Fibroblast of lung (primary cell): Measurements from ENCODE around the gene TBX20. TPM values are rescaled to one million over a fixed set of nuclear protein-coding genes. Genes with fewer than 3 reads are reported as not detected.

ENCODE experiments used
- DNase-seq, 2 donors: peaks; one replicate each; pipeline versions ENCODE4 v3.0.0 to v3.0.0-alpha.2; 2010; ENCODE audit warnings: low read depth in 2 of 2
- H2AFZ ChIP-seq: 2 replicates; pipeline ENCODE4 v1.5.1; 2012; ENCODE audit warnings: low read length, control low read depth, inconsistent platforms
- H3K27ac ChIP-seq: 2 replicates; pipeline ENCODE4 v1.5.1; 2011; ENCODE audit warnings: low read length, control low read depth; ENCODE audit not compliant: insufficient read depth
- H3K27me3 ChIP-seq: 2 replicates; pipeline ENCODE4 v1.5.1; 2011; ENCODE audit warnings: mild to moderate bottlenecking, low read length; ENCODE audit not compliant: control insufficient read depth, insufficient read depth
- H3K36me3 ChIP-seq: 2 replicates; pipeline ENCODE4 v1.5.1; 2011; ENCODE audit warnings: low read length; ENCODE audit not compliant: control insufficient read depth, insufficient read depth
- H3K4me1 ChIP-seq: 2 replicates; pipeline ENCODE4 v1.5.1; 2011; ENCODE audit warnings: low read length; ENCODE audit not compliant: control insufficient read depth, insufficient read depth; ENCODE audit errors: extremely low read depth
- H3K4me2 ChIP-seq: 2 replicates; pipeline ENCODE4 v1.5.1; 2011; ENCODE audit warnings: low read length, control low read depth; ENCODE audit not compliant: insufficient read depth; ENCODE audit errors: extremely low read depth
- H3K4me3 ChIP-seq, 4 experiments: fragments of 200-600 bp in 1 of 4; sonication (generic) in 1 of 4; replicated peaks in 1 of 4; 2 replicates each; pipeline ENCODE4 v1.5.1; 2011 to 2016; ENCODE audit warnings: low read length in 4 of 4, low read depth in 3 of 4, mild to moderate bottlenecking in 3 of 4, control low read depth in 2 of 4, inconsistent platforms in 1 of 4, mixed read lengths in 1 of 4; ENCODE audit not compliant: insufficient read depth in 1 of 4; ENCODE audit errors: control extremely low read depth in 1 of 4
- H3K79me2 ChIP-seq: 2 replicates; pipeline ENCODE4 v1.5.1; 2012; ENCODE audit warnings: mild to moderate bottlenecking, low read length, inconsistent platforms; ENCODE audit not compliant: control insufficient read depth, insufficient read depth
- H3K9ac ChIP-seq: 2 replicates; pipeline ENCODE4 v1.5.1; 2011; ENCODE audit warnings: mild to moderate bottlenecking, low read length, control low read depth; ENCODE audit not compliant: insufficient read depth
- H3K9me3 ChIP-seq: 2 replicates; pipeline ENCODE4 v1.5.1; 2012; ENCODE audit warnings: low read depth, low read length; ENCODE audit not compliant: control insufficient read depth, insufficient read depth
- H4K20me1 ChIP-seq: 2 replicates; pipeline ENCODE4 v1.5.1; 2011; ENCODE audit warnings: low read length; ENCODE audit not compliant: control insufficient read depth, insufficient read depth; ENCODE audit errors: extremely low read depth
- CTCF ChIP-seq, 2 donors: IDR thresholded peaks in 1 of 2; conservative IDR thresholded peaks in 1 of 2; 1 replicate in 1 of 2; 2 replicates in 1 of 2; pipeline ENCODE4 v1.5.1; 2011 to 2012; ENCODE audit warnings: low read length in 2 of 2, control low read depth in 1 of 2, inconsistent platforms in 1 of 2, low read depth in 1 of 2, mild to moderate bottlenecking in 1 of 2
- EZH2 ChIP-seq: IDR thresholded peaks from 2 replicates; pipeline ENCODE4 v1.5.1; 2012; ENCODE audit warnings: low read length, control low read depth, mild to moderate bottlenecking; ENCODE audit errors: missing control alignments
- polyA plus RNA-seq, 2 donors: library from polyadenylated mRNA; depleted of rRNA in 1 of 2; stranded (reverse) in 1 of 2; unstranded in 1 of 2; fragments of >200 nt; gene quantifications; 2 replicates each; pipeline ENCODE4 v1.2.1, GENCODE V29; 2011 to 2012; ENCODE audit warnings: missing spikeins in 1 of 2
- total RNA-seq: library from RNA; depleted of rRNA; stranded (reverse); fragments of >200 nt; gene quantifications from 2 replicates; pipeline ENCODE4 v1.2.1, GENCODE V29; 2014

The TBX20 gene
- total and polyA plus RNA-seq, 2 donors (not counting 1 experiment from before 2014, with no cell fraction given): 0.05 TPM; not detected in 1

DNA sequence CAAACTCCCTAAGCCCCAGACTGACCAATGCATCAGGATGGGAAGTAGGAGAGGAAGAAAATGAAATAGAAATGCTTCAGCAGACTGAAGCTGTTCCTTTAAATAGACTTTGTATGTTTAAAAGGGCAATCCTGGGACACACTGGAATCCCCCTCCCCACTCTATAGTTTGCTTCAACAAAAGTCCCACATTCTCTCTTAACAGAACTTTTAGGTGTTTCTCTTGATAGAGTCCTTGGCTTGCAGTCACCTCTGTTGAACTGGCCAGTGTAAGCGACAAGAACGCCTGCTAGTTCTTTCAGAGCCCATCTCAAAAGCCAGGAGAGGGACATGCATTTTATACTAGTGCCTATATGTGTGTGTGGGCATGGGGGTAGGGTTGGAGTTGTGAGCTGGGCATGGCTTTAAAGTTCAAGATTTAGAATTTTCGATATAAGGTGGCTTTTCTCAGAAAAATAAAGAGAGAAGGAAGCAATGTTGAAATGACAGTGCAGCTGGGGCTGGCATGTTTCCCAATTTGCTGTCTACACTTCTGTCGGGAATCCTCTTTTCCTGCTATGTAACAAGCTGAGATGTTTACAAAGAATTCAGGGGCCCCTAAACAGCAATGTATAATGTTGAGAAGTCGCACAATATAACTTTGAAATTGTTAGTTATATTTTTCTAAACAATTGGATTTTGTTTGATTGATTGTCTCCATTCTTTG lies 2.1 kb downstream of the TBX20 start:
- DNase-seq: no peak
- no peaks in the 10 kb centered on the region for H4K20me1 ChIP-seq
- H3K9ac ChIP-seq: no peak overlapping the region
- H3K4me2 ChIP-seq: no peak overlapping the region
- peaks cover 44% of the 10 kb centered on the region for H3K27me3 ChIP-seq
- H2AFZ ChIP-seq: no peak overlapping the region
- no peaks in the 10 kb centered on the region for H3K36me3 ChIP-seq
- no peaks in the 10 kb centered on the region for H3K79me2 ChIP-seq
- H3K9me3 ChIP-seq: no peaks in the 10 kb centered on the region
- no peak overlapping the region for H3K4me3 ChIP-seq
- TF ChIP-seq CTCF (conservative IDR thresholded peaks at IDR 0.05 in 1 of 2, IDR thresholded peaks at IDR 0.05 in 1 of 2; ENCODE audit: low read depth in 1 of 2, low read length in 2 of 2) (no peak), EZH2 (no peak)
- no peaks in the 10 kb centered on the region for H3K4me1 ChIP-seq
- no peak overlapping the region for H3K27ac ChIP-seq

DNA sequence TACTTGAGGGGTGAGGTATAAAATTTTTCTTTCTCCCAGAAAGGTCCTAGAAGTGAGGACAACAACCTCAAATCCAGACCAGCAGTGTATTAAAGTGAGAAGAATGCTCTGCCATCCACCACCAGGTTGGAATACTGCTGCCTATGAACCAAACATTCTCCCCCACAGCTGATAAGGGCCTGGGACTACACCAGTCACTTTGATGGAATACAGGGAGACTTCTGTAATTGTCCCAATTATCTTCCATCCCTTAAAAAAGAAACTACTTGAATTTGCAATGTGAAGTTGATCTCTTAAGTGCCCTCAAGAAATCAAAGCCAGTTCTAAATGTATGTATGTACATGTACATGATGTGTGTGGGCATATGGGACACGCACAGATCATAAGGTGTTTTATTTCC lies 3.0 kb downstream of the TBX20 start:
- no peaks in the 10 kb centered on the region for H4K20me1 ChIP-seq
- no peak overlapping the region for H3K4me2 ChIP-seq

DNA sequence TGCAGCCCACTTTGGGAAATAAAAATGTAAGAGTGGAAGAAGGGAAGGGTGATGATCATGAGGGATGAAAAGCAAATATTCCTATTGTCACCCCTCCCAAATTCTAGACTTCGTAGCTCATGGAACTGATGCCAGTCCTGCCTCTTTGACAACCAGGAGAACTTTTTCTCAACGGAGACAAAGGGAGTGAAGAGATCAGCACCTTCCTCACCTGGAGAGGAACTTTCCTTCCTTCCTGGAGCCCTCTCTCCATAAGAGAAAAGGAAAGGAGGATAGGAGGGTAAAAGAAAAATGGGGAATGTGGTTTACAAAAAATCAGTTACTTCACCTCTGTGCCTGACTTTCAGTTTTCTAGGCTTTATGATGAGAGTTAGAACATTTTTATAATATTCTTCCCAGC lies 3.4 kb downstream of the TBX20 start:
- H3K9ac ChIP-seq: no peak overlapping the region
- no peaks in the 10 kb centered on the region for H3K9me3 ChIP-seq
- H2AFZ ChIP-seq: no peak overlapping the region
- TF ChIP-seq EZH2: no peak
- no peak for TF ChIP-seq CTCF (conservative IDR thresholded peaks at IDR 0.05 in 1 of 2, IDR thresholded peaks at IDR 0.05 in 1 of 2; ENCODE audit: low read depth in 1 of 2, low read length in 2 of 2)
- H3K79me2 ChIP-seq: no peaks in the 10 kb centered on the region
- H3K36me3 ChIP-seq: no peaks in the 10 kb centered on the region
- no peak overlapping the region for H3K4me3 ChIP-seq
- H3K27ac ChIP-seq: no peak overlapping the region
- H3K4me1 ChIP-seq: no peaks in the 10 kb centered on the region
- DNase-seq: no peak
- H3K4me2 ChIP-seq: no peak overlapping the region
- peaks cover 36% of the 10 kb centered on the region for H3K27me3 ChIP-seq
- no peaks in the 10 kb centered on the region for H4K20me1 ChIP-seq

More for the DNA sequence above, 3.0 kb downstream of the TBX20 start:
- H3K9me3 ChIP-seq: no peaks in the 10 kb centered on the region
- H3K9ac ChIP-seq: no peak overlapping the region
- no peak overlapping the region for H3K27ac ChIP-seq
- no peaks in the 10 kb centered on the region for H3K36me3 ChIP-seq
- H3K27me3 ChIP-seq: peaks cover 37% of the 10 kb centered on the region
- no peak overlapping the region for H3K4me3 ChIP-seq
- TF ChIP-seq EZH2 (no peak), CTCF (conservative IDR thresholded peaks at IDR 0.05 in 1 of 2, IDR thresholded peaks at IDR 0.05 in 1 of 2; ENCODE audit: low read depth in 1 of 2, low read length in 2 of 2) (no peak)
- no peak overlapping the region for H2AFZ ChIP-seq
- no peak for DNase-seq
- H3K79me2 ChIP-seq: no peaks in the 10 kb centered on the region
- H3K4me1 ChIP-seq: no peaks in the 10 kb centered on the region
